A549 (cell line): ENCODE results near the gene CFAP298. TPM values are rescaled to one million over a fixed set of nuclear protein-coding genes. Genes with fewer than 3 reads are reported as not detected.

ENCODE experiments used
- ATAC-seq, 2 experiments: fragments of 200-7000 bp in 1 of 2; fragments of >200 bp in 1 of 2; cut with Nextera tagmentation in 1 of 2; cut with Tn5 transposase in 1 of 2; 3 replicates each; pipeline versions ENCODE4 v1.8.0 to v1.9.1; 2018 to 2020; ENCODE audit warnings: mild to moderate bottlenecking in 1 of 2, moderate library complexity in 1 of 2
- CTCF ChIA-PET: fragments of 300-600 bp; sonication (Branson Sonifier 250); formaldehyde crosslinking; extraction: SDS; loops from one replicate; lab custom pipeline; 2021; ENCODE audit warnings: antibody characterized with exemption, inconsistent platforms; lab: Yijun Ruan, JAX
- POLR2A ChIA-PET: fragments of 350-600 bp; formaldehyde crosslinking; extraction: SDS; loops from one replicate; lab custom pipeline; 2021; ENCODE audit warnings: antibody characterized with exemption, inconsistent platforms; lab: Yijun Ruan, JAX
- DNase-seq, 2 experiments: peaks; one replicate each; pipeline versions ENCODE4 v3.0.0 to v3.0.0-alpha.2; 2011 to 2016; ENCODE audit warnings: low read depth in 1 of 2, low spot score in 1 of 2
- FAIRE-seq: peaks from 2 replicates; lab custom pipeline; 2011; peaks lifted over from hg19 to GRCh38; lab: Jason Lieb, UNC
- H3K27ac ChIP-seq, 2 experiments: fragments of >200 bp; sonication (Bioruptor Twin); formaldehyde crosslinking; 3 replicates each; pipeline ENCODE4 v1.5.1; 2016 to 2017
- H3K4me1 ChIP-seq: fragments of >200 bp; sonication (Bioruptor Twin); formaldehyde crosslinking; 3 replicates; pipeline ENCODE4 v1.6.1; 2016
- H3K4me2 ChIP-seq: fragments of >200 bp; sonication (Bioruptor Twin); formaldehyde crosslinking; 3 replicates; pipeline ENCODE4 v1.6.1; 2016
- H3K4me3 ChIP-seq: fragments of >200 bp; sonication (Bioruptor Twin); formaldehyde crosslinking; 3 replicates; pipeline ENCODE4 v1.5.1; 2016
- H3K9me3 ChIP-seq: fragments of >200 bp; sonication (Bioruptor Twin); formaldehyde crosslinking; 3 replicates; pipeline ENCODE4 v1.6.1; 2016
- CBX2 ChIP-seq: fragments of 200-600 bp; sonication (generic); IDR thresholded peaks from 2 replicates; pipeline ENCODE4 v1.6.1; 2016; ENCODE audit warnings: low read depth, mild to moderate bottlenecking, borderline replicate concordance
- CBX8 ChIP-seq: fragments of 200-600 bp; sonication (generic); IDR thresholded peaks from 2 replicates; pipeline ENCODE4 v1.6.1; 2016
- CHD4 ChIP-seq: fragments of 200-600 bp; sonication (generic); IDR thresholded peaks from 2 replicates; pipeline ENCODE4 v1.6.1; 2016; ENCODE audit warnings: antibody characterized with exemption, mild to moderate bottlenecking, borderline replicate concordance
- EHF ChIP-seq: fragments of 250-450 bp; sonication (Bioruptor Pico); IDR thresholded peaks from 2 replicates; pipeline ENCODE4 v1.5.0; 2020; ENCODE audit warnings: mild to moderate bottlenecking
- EHMT2 ChIP-seq: fragments of 200-600 bp; sonication (generic); IDR thresholded peaks from 2 replicates; pipeline ENCODE4 v1.6.1; 2016; ENCODE audit warnings: antibody characterized with exemption, low read depth, mild to moderate bottlenecking, moderate library complexity
- ELK1 ChIP-seq: fragments of 150-350 bp; IDR thresholded peaks from 2 replicates; pipeline ENCODE4 v1.6.1; 2014; ENCODE audit warnings: low read depth, mild to moderate bottlenecking, low read length
- EP300 ChIP-seq, 2 experiments: fragments of >200 bp; sonication (Bioruptor Twin); formaldehyde crosslinking; IDR thresholded peaks; 2 replicates in 1 of 2; 3 replicates in 1 of 2; pipeline ENCODE4 v1.6.1; 2016 to 2017
- ESRRA ChIP-seq: fragments of 150-350 bp; IDR thresholded peaks from 2 replicates; pipeline ENCODE4 v1.6.1; 2014; ENCODE audit warnings: mild to moderate bottlenecking, low read length, borderline replicate concordance
- FOSB ChIP-seq: fragments of 250-450 bp; sonication (Bioruptor Pico); IDR thresholded peaks from 2 replicates; pipeline ENCODE4 v1.5.0; 2020; ENCODE audit warnings: mild to moderate bottlenecking, moderate library complexity
- GATA3 ChIP-seq: IDR thresholded peaks from 2 replicates; pipeline ENCODE4 v1.6.1; 2012; ENCODE audit warnings: borderline replicate concordance
- HMGXB4 ChIP-seq: fragments of 250-450 bp; sonication (Bioruptor Pico); IDR thresholded peaks from 2 replicates; pipeline ENCODE4 v1.5.0; 2021; ENCODE audit warnings: mild to moderate bottlenecking, moderate library complexity, borderline replicate concordance
- HOXA7 ChIP-seq: fragments of 250-450 bp; sonication (Bioruptor Pico); IDR thresholded peaks from 2 replicates; pipeline ENCODE4 v1.5.0; 2020; ENCODE audit warnings: mild to moderate bottlenecking, moderate library complexity
- HOXB13 ChIP-seq: fragments of 250-450 bp; sonication (Bioruptor Pico); IDR thresholded peaks from 2 replicates; pipeline ENCODE4 v1.5.0; 2020; ENCODE audit warnings: low read depth, mild to moderate bottlenecking, moderate library complexity
- HOXB5 ChIP-seq: fragments of 250-450 bp; sonication (Bioruptor Pico); IDR thresholded peaks from 2 replicates; pipeline ENCODE4 v1.5.0; 2020; ENCODE audit warnings: mild to moderate bottlenecking, moderate library complexity
- JUNB ChIP-seq: fragments of >200 bp; sonication (Bioruptor Twin); formaldehyde crosslinking; IDR thresholded peaks from 2 replicates; pipeline ENCODE4 v1.6.1; 2016
- KDM1A ChIP-seq: fragments of 200-600 bp; sonication (generic); IDR thresholded peaks from 2 replicates; pipeline ENCODE4 v1.6.1; 2016; ENCODE audit warnings: low read depth, mild to moderate bottlenecking
- KDM5A ChIP-seq: fragments of 200-600 bp; sonication (generic); IDR thresholded peaks from 2 replicates; pipeline ENCODE4 v1.6.1; 2016; ENCODE audit warnings: antibody characterized with exemption, mild to moderate bottlenecking
- MAFK ChIP-seq: fragments of 450-650 bp; IDR thresholded peaks from 2 replicates; pipeline ENCODE4 v1.6.1; 2014; ENCODE audit not compliant: partially characterized antibody
- MAZ ChIP-seq: fragments of 150-350 bp; IDR thresholded peaks from 2 replicates; pipeline ENCODE4 v1.6.1; 2014; ENCODE audit warnings: antibody characterized with exemption, low read depth, low read length, borderline replicate concordance
- MYC ChIP-seq: IDR thresholded peaks from 2 replicates; pipeline ENCODE4 v1.6.1; 2012; ENCODE audit warnings: mild to moderate bottlenecking, inconsistent platforms, low read length, improper control_type of control experiment, borderline replicate concordance
- PHF8 ChIP-seq: fragments of 200-600 bp; sonication (generic); IDR thresholded peaks from 2 replicates; pipeline ENCODE4 v1.6.1; 2016; ENCODE audit warnings: low read depth, mild to moderate bottlenecking, antibody characterized with exemption, moderate library complexity, borderline replicate concordance
- POLR2AphosphoS2 ChIP-seq: conservative IDR thresholded peaks from 2 replicates; pipeline ENCODE4 v1.6.1; 2012; ENCODE audit warnings: low read length, improper control_type of control experiment, inconsistent platforms
- RAD21 ChIP-seq, 2 experiments: fragments of >200 bp in 1 of 2; sonication (Bioruptor Twin) in 1 of 2; formaldehyde crosslinking in 1 of 2; IDR thresholded peaks in 1 of 2; conservative IDR thresholded peaks in 1 of 2; 2 replicates in 1 of 2; 3 replicates in 1 of 2; pipeline ENCODE4 v1.6.1; 2012 to 2018; ENCODE audit warnings: inconsistent platforms in 1 of 2
- RARB ChIP-seq: fragments of 250-450 bp; sonication (Bioruptor Pico); IDR thresholded peaks from 2 replicates; pipeline ENCODE4 v1.8.0; 2021; ENCODE audit warnings: mild to moderate bottlenecking, moderate library complexity
- RFX5 ChIP-seq: fragments of 450-650 bp; IDR thresholded peaks from 2 replicates; pipeline ENCODE4 v1.7.1; 2014; ENCODE audit warnings: antibody characterized with exemption, mild to moderate bottlenecking, moderate library complexity
- RNF2 ChIP-seq: fragments of 200-600 bp; sonication (generic); IDR thresholded peaks from 2 replicates; pipeline ENCODE4 v1.6.1; 2016; ENCODE audit warnings: low read depth, mild to moderate bottlenecking, antibody characterized with exemption, moderate library complexity, borderline replicate concordance
- TFCP2L1 ChIP-seq: fragments of 250-450 bp; sonication (Bioruptor Pico); IDR thresholded peaks from 2 replicates; pipeline ENCODE4 v1.5.0; 2021; ENCODE audit warnings: mild to moderate bottlenecking
- ZNF302 ChIP-seq: fragments of 250-450 bp; sonication (Bioruptor Pico); IDR thresholded peaks from 2 replicates; pipeline ENCODE4 v1.9.0; 2021; ENCODE audit warnings: inconsistent platforms, mild to moderate bottlenecking, moderate library complexity
- WGBS: methylation state at CpG from one replicate; pipeline ENCODE4 v1.1.6; 2017; ENCODE audit errors: missing lambda C conversion rate; 5-methylcytosine and 5-hydroxymethylcytosine counted together
- polyA plus RNA-seq, 4 experiments: library from polyadenylated mRNA; depleted of rRNA in 3 of 4; stranded (reverse); fragments of >200 nt; fragmentation: RNase III in 1 of 4; extraction: RNeasy Plus Mini Kit Qiagen cat#74134 plus additional on column Dnase treatment in 1 of 4; gene quantifications; 2 replicates in 3 of 4; 3 replicates in 1 of 4; pipeline ENCODE4 v1.2.3, GENCODE V29; 2011 to 2017
- TF ChIP-seq, protein P1 (sequence below): IDR thresholded peaks from 2 replicates; pipeline ENCODE4 v1.6.1; 2012
- TF ChIP-seq, protein P2 (sequence below): fragments of >200 bp; sonication (Bioruptor Twin); formaldehyde crosslinking; IDR thresholded peaks from 2 replicates; pipeline ENCODE4 v1.6.1; 2016
- TF ChIP-seq, protein P3 (sequence below): IDR thresholded peaks from 2 replicates; pipeline ENCODE4 v1.6.1; 2012

The CFAP298 gene
- polyA plus RNA-seq, 2 of the 4 experiments (the other 2 are of a cell fraction): 35.6 to 42.3 TPM

DNA sequence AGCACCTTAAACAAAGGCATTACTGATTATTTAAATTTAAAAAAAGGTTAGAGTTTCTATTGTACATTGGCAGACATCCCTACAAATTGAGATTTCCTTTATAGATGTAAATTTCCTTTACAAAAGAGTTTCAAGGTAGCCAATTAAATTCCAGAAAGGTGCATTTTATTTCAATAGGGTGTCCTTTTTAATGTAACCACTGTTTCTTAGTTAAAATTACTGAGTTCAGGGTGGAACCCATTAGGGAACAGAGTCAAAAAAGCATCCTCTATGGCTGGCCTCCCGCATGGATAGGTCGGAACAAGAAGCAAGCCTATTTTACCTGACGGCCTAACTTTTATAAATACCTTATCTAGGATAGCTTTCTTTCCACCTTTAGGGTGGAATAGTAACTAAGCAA lies 51.3 kb downstream of the CFAP298 start:
- Histone ChIP-seq H3K9me3 (peaks cover 13% of the 10 kb centered on the region; the same call in 2 of the 3 replicates), H3K27ac (no peak overlapping the region), H3K4me1 (no peaks in the 10 kb centered on the region), H3K4me3 (no peak overlapping the region), H3K4me2 (no peak overlapping the region)
- POLR2A ChIA-PET: no interaction called here
- DNase-seq (no peak), ATAC-seq (no peak), FAIRE-seq (no peak)
- 96% methylated on average over 3 of the region's 3 CpGs for WGBS
- TF ChIP-seq CBX2 (no peak), ESRRA (no peak), MAZ (no peak), FOSB (CRISPR knock-in tag) (no peak), RFX5 (no peak)
- CTCF ChIA-PET: interaction anchor here (0.9 to 3.8 kb wide), 6 partner anchors 8 to 158 kb away, joined by 3 to 16 read pairs (median 5); no protein-coding TSS in a partner anchor

- no peak overlapping the region for H3K4me2 ChIP-seq
- ChIA-PET CTCF (interaction anchor here (1.3 to 3.8 kb wide), 3 partner anchors 10 to 42 kb away, joined by 3 to 16 read pairs (median 6); no protein-coding TSS in a partner anchor), POLR2A (no interaction called here)
- TF ChIP-seq, protein P1, sequence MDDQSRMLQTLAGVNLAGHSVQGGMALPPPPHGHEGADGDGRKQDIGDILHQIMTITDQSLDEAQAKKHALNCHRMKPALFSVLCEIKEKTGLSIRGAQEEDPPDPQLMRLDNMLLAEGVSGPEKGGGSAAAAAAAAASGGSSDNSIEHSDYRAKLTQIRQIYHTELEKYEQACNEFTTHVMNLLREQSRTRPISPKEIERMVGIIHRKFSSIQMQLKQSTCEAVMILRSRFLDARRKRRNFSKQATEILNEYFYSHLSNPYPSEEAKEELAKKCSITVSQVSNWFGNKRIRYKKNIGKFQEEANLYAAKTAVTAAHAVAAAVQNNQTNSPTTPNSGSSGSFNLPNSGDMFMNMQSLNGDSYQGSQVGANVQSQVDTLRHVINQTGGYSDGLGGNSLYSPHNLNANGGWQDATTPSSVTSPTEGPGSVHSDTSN: no peak
- no peak for TF ChIP-seq EHMT2
- TF ChIP-seq, protein P2, sequence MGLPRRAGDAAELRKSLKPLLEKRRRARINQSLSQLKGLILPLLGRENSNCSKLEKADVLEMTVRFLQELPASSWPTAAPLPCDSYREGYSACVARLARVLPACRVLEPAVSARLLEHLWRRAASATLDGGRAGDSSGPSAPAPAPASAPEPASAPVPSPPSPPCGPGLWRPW: no peak
- TF ChIP-seq GATA3: no peak
- TF ChIP-seq TFCP2L1 (CRISPR knock-in tag): no peak
- TF ChIP-seq HOXB13 (CRISPR knock-in tag): no peak
- no peak for TF ChIP-seq RARB (CRISPR knock-in tag)
- TF ChIP-seq HOXB5 (CRISPR knock-in tag): no peak
- TF ChIP-seq HOXA7 (CRISPR knock-in tag): no peak
- no peak for TF ChIP-seq EP300 (IDR thresholded peaks at IDR 0.05)
- TF ChIP-seq ELK1: no peak
- no peak for TF ChIP-seq CHD4
- no peak for TF ChIP-seq CBX8
- TF ChIP-seq KDM5A: no peak
- no peak for TF ChIP-seq CBX2
- TF ChIP-seq RNF2: no peak
- TF ChIP-seq EHF (CRISPR knock-in tag): no peak
- TF ChIP-seq, protein P3, sequence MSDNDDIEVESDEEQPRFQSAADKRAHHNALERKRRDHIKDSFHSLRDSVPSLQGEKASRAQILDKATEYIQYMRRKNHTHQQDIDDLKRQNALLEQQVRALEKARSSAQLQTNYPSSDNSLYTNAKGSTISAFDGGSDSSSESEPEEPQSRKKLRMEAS: no peak
- ATAC-seq (no peak), FAIRE-seq (no peak), DNase-seq (no peak)
- no peaks in the 10 kb centered on the region for H3K4me1 ChIP-seq
- H3K27ac ChIP-seq: no peak overlapping the region
- 78% methylated on average over 6 of the region's 6 CpGs for WGBS
- H3K9me3 ChIP-seq: 0 out of 3 replicates have a peak, but pooled peaks cover 2% of the 10 kb centered on the region
- H3K4me3 ChIP-seq: no peak overlapping the region
Observed at GRCh38 chr21:32559006-32559610, 53.1 kb downstream of the CFAP298 start.

GRCh38 chr21:32558106-32558505 lies 54.1 kb downstream of the CFAP298 start:
- no peak for FAIRE-seq
- CTCF ChIA-PET: interaction anchor here (3.8 kb wide), 1 partner anchor 11 kb away, joined by 16 read pairs; no protein-coding TSS in a partner anchor
- ATAC-seq: no peak
- TF ChIP-seq RAD21 (conservative IDR thresholded peaks at IDR 0.05 in 1 of 2, IDR thresholded peaks at IDR 0.05 in 1 of 2) (no peak), RARB (CRISPR knock-in tag) (no peak), CHD4 (no peak), HOXB5 (CRISPR knock-in tag) (no peak), POLR2AphosphoS2 (no peak), JUNB (no peak), ZNF302 (CRISPR knock-in tag) (no peak), HMGXB4 (CRISPR knock-in tag) (no peak), EHMT2 (no peak), MYC (no peak), KDM1A (no peak), MAFK (no peak), PHF8 (no peak)

More at GRCh38 chr21:32558106-32558505, 54.1 kb downstream of the CFAP298 start:
- Histone ChIP-seq H3K4me1 (no peaks in the 10 kb centered on the region), H3K9me3 (no peaks in the 10 kb centered on the region), H3K4me3 (no peak overlapping the region), H3K27ac (no peak overlapping the region), H3K4me2 (no peak overlapping the region)
- POLR2A ChIA-PET: no interaction called here
- 61% methylated on average over 3 of the region's 3 CpGs for WGBS
- no peak for DNase-seq
